Skeletal muscle tissue (tissue), 4 donors: ENCODE results near the gene NAV2. TPM values are rescaled to one million over a fixed set of nuclear protein-coding genes. Genes with fewer than 3 reads are reported as not detected.

Source experiments
- H3K27ac ChIP-seq: one replicate; pipeline ENCODE4 v1.7.0; 2013; ENCODE audit warnings: mild to moderate bottlenecking, low read depth, low read length, inconsistent platforms
- H3K27me3 ChIP-seq, 3 donors: one replicate each; pipeline ENCODE4 v1.7.0; 2013; ENCODE audit warnings: low read length in 3 of 3; ENCODE audit not compliant: control insufficient read depth in 3 of 3, insufficient read depth in 3 of 3
- H3K36me3 ChIP-seq, 3 donors: one replicate each; pipeline ENCODE4 v1.7.0; 2013; ENCODE audit warnings: low read length in 3 of 3; ENCODE audit not compliant: control insufficient read depth in 3 of 3, insufficient read depth in 3 of 3
- H3K4me1 ChIP-seq, 3 donors: one replicate each; pipeline ENCODE4 v1.7.0; 2013; ENCODE audit warnings: low read length in 3 of 3, mild to moderate bottlenecking in 3 of 3; ENCODE audit not compliant: control insufficient read depth in 3 of 3, insufficient read depth in 3 of 3
- H3K4me3 ChIP-seq, 3 donors: one replicate each; pipeline ENCODE4 v1.7.0; 2013; ENCODE audit warnings: low read length in 3 of 3
- H3K9ac ChIP-seq, 3 donors: one replicate each; pipeline ENCODE4 v1.7.0; 2013; ENCODE audit warnings: low read length in 3 of 3, mild to moderate bottlenecking in 3 of 3, moderate library complexity in 2 of 3, low read depth in 1 of 3
- H3K9me3 ChIP-seq, 3 donors: one replicate each; pipeline ENCODE4 v1.7.0; 2013; ENCODE audit warnings: low read length in 3 of 3; ENCODE audit not compliant: control insufficient read depth in 3 of 3
- total RNA-seq: library from RNA; depleted of rRNA; stranded (reverse); fragments of >200 nt; gene quantifications from one replicate; pipeline ENCODE4 v1.2.3, GENCODE V29; 2014
- donor health status: Osteomylitis.

The NAV2 gene
- total RNA-seq, 1 donor from 2014 or later = 43.3 TPM

GRCh38 chr11:19820100-19820499 lies 107.5 kb downstream of the NAV2 start:
- no peak overlapping the region for H3K4me3 ChIP-seq
- peaks cover 26 to 31% (median 28%) of the 10 kb centered on the region in 3 donors for H3K4me1 ChIP-seq
- peaks cover 0 to 4% (median 0%) of the 10 kb centered on the region in 3 donors for H3K36me3 ChIP-seq
- H3K9ac ChIP-seq = no peak overlapping the region
- no peaks in the 10 kb centered on the region for H3K27me3 ChIP-seq
- H3K27ac ChIP-seq = no peak overlapping the region
- H3K9me3 ChIP-seq = no peaks in the 10 kb centered on the region

GRCh38 chr11:19821412-19821875 lies 108.8 kb downstream of the NAV2 start:
- Histone ChIP-seq H3K9ac (no peak overlapping the region), H3K36me3 (peaks cover 0 to 4% (median 0%) of the 10 kb centered on the region in 3 donors)

GRCh38 chr11:19821993-19822392 lies 109.4 kb downstream of the NAV2 start:
- no peak overlapping the region for H3K27ac ChIP-seq
- H3K9ac ChIP-seq = no peak overlapping the region
- H3K27me3 ChIP-seq = no peaks in the 10 kb centered on the region
- peaks cover 11 to 16% (median 14%) of the 10 kb centered on the region in 3 donors for H3K4me1 ChIP-seq
- H3K36me3 ChIP-seq = peaks cover 0 to 4% (median 0%) of the 10 kb centered on the region in 3 donors
- no peak overlapping the region for H3K4me3 ChIP-seq
- H3K9me3 ChIP-seq = no peaks in the 10 kb centered on the region

More at GRCh38 chr11:19821412-19821875, 108.8 kb downstream of the NAV2 start:
- Histone ChIP-seq H3K4me3 (no peak overlapping the region), H3K27ac (no peak overlapping the region), H3K4me1 (peaks cover 14 to 18% (median 14%) of the 10 kb centered on the region in 3 donors), H3K9me3 (no peaks in the 10 kb centered on the region), H3K27me3 (no peaks in the 10 kb centered on the region)

GRCh38 chr11:19822531-19822930 lies 109.9 kb downstream of the NAV2 start:
- peaks cover 6 to 12% (median 9%) of the 10 kb centered on the region in 3 donors for H3K4me1 ChIP-seq
- H3K9ac ChIP-seq = no peak overlapping the region
- H3K27me3 ChIP-seq = no peaks in the 10 kb centered on the region
- H3K9me3 ChIP-seq = no peaks in the 10 kb centered on the region
- H3K36me3 ChIP-seq = peaks cover 0 to 4% (median 0%) of the 10 kb centered on the region in 3 donors
- no peak overlapping the region for H3K27ac ChIP-seq
- H3K4me3 ChIP-seq = no peak overlapping the region

- Histone ChIP-seq H3K4me1 (peaks cover 0 to 2% (median 0%) of the 10 kb centered on the region in 3 donors), H3K9me3 (no peaks in the 10 kb centered on the region), H3K27ac (no peak overlapping the region), H3K36me3 (no peaks in the 10 kb centered on the region), H3K9ac (no peak overlapping the region), H3K27me3 (no peaks in the 10 kb centered on the region), H3K4me3 (no peak overlapping the region)
These were observed 114.0 kb downstream of the NAV2 start for GRCh38 chr11:19826606-19827005.

- Histone ChIP-seq H3K27me3 (no peaks in the 10 kb centered on the region), H3K9ac (no peak overlapping the region), H3K36me3 (no peaks in the 10 kb centered on the region), H3K4me1 (peaks cover 0 to 2% (median 0%) of the 10 kb centered on the region in 3 donors), H3K9me3 (no peaks in the 10 kb centered on the region), H3K27ac (no peak overlapping the region), H3K4me3 (no peak overlapping the region)
These were observed 114.9 kb downstream of the NAV2 start for GRCh38 chr11:19827399-19828135.

GRCh38 chr11:19828382-19829108 lies 115.9 kb downstream of the NAV2 start:
- H3K27ac ChIP-seq = no peak overlapping the region
- H3K27me3 ChIP-seq = no peaks in the 10 kb centered on the region

GRCh38 chr11:19829109-19829837 lies 116.6 kb downstream of the NAV2 start:
- no peak overlapping the region for H3K27ac ChIP-seq
- H3K9ac ChIP-seq = no peak overlapping the region
- no peaks in the 10 kb centered on the region for H3K9me3 ChIP-seq
- H3K4me3 ChIP-seq = no peak overlapping the region
- H3K4me1 ChIP-seq = peaks cover 0 to 2% (median 0%) of the 10 kb centered on the region in 3 donors
- H3K27me3 ChIP-seq = no peaks in the 10 kb centered on the region
- H3K36me3 ChIP-seq = peaks cover 2 to 11% (median 5%) of the 10 kb centered on the region in 3 donors

More at GRCh38 chr11:19828382-19829108, 115.9 kb downstream of the NAV2 start:
- H3K9ac ChIP-seq = no peak overlapping the region
- H3K36me3 ChIP-seq = peaks cover under 1 to 6% (median 5%) of the 10 kb centered on the region in 3 donors
- no peak overlapping the region for H3K4me3 ChIP-seq
- H3K9me3 ChIP-seq = no peaks in the 10 kb centered on the region
- H3K4me1 ChIP-seq = peaks cover 0 to 2% (median 0%) of the 10 kb centered on the region in 3 donors

GRCh38 chr11:19832086-19832750 lies 119.6 kb downstream of the NAV2 start:
- Histone ChIP-seq H3K27me3 (no peaks in the 10 kb centered on the region), H3K4me3 (no peak overlapping the region), H3K27ac (no peak overlapping the region), H3K36me3 (peaks cover 5 to 11% (median 5%) of the 10 kb centered on the region in 3 donors), H3K9ac (no peak overlapping the region), H3K9me3 (no peaks in the 10 kb centered on the region), H3K4me1 (no peaks in the 10 kb centered on the region)
